HG02943 (cell line): ENCODE results near the gene ATPAF1.
A peak's percentile ranks its signal among the peaks of the same experiment; 100 is the strongest.
"Not testable (repeated sequence)": the region's sequence is repeated elsewhere in the genome, so short reads cannot be mapped to it uniquely, and the experiment has no call there.

Experiments
- ATAC-seq: cut with Tn5 transposase; IDR thresholded peaks from one replicate; pipeline ENCODE4 v1.9.1; 2021; ENCODE audit warnings: mild to moderate bottlenecking, low read depth, moderate library complexity; ENCODE audit not compliant: unreplicated experiment

ATPAF1 gene

GRCh38 chr1:46682064-46682463 is 13.9 kb upstream of the ATPAF1 start:
- no peak for ATAC-seq

- no peak for ATAC-seq
Measured at GRCh38 chr1:46681333-46682034, 13.3 kb upstream of the ATPAF1 start.

GRCh38 chr1:46679789-46680573 is 11.8 kb upstream of the ATPAF1 start:
- no peak for ATAC-seq

- no peak for ATAC-seq
Measured at GRCh38 chr1:46677339-46677738, 9.2 kb upstream of the ATPAF1 start.

- ATAC-seq: no peak
Measured at GRCh38 chr1:46676531-46676930, 8.4 kb upstream of the ATPAF1 start.

- no peak for ATAC-seq
Measured at GRCh38 chr1:46675549-46676314, 7.6 kb upstream of the ATPAF1 start.

- ATAC-seq: no peak
Measured at GRCh38 chr1:46673749-46674182, 5.6 kb upstream of the ATPAF1 start.

GRCh38 chr1:46672696-46673095 is 4.5 kb upstream of the ATPAF1 start:
- no peak for ATAC-seq

- ATAC-seq: no peak
Measured at GRCh38 chr1:46671554-46671953, 3.4 kb upstream of the ATPAF1 start, which contains the start of gene TEX38. Gene TEX38 (plus strand): TSS chr1:46671854. CDS start chr1:46671935, 81 bp downstream.

- ATAC-seq: no peak
Measured at GRCh38 chr1:46670134-46670533, 2.0 kb upstream of the ATPAF1 start.

GRCh38 chr1:46665983-46666382 is 2.2 kb downstream of the ATPAF1 start:
- ATAC-seq: no peak

GRCh38 chr1:46662919-46663318 is 5.2 kb downstream of the ATPAF1 start:
- ATAC-seq: not testable (repeated sequence)

- peak; percentile 86 for ATAC-seq
Measured at GRCh38 chr1:46660116-46660515, 8.0 kb downstream of the ATPAF1 start.

GRCh38 chr1:46659307-46659870 is 8.8 kb downstream of the ATPAF1 start:
- ATAC-seq: no peak

GRCh38 chr1:46657775-46658174 is 10.4 kb downstream of the ATPAF1 start:
- no peak for ATAC-seq

GRCh38 chr1:46656643-46657042 is 11.5 kb downstream of the ATPAF1 start:
- no peak for ATAC-seq

- no peak for ATAC-seq
Measured at GRCh38 chr1:46655848-46656247, 12.3 kb downstream of the ATPAF1 start.

- ATAC-seq: not testable (repeated sequence)
Measured at GRCh38 chr1:46654698-46655097, 13.5 kb downstream of the ATPAF1 start.

- no peak for ATAC-seq
Measured at GRCh38 chr1:46654012-46654411, 14.2 kb downstream of the ATPAF1 start.

GRCh38 chr1:46653405-46653958 is 14.7 kb downstream of the ATPAF1 start:
- no peak for ATAC-seq
